Keratinocyte (primary cell): ENCODE results near the gene RNF14. TPM values are rescaled to one million over a fixed set of nuclear protein-coding genes. Genes with fewer than 3 reads are reported as not detected.

Source experiments
- DNase-seq: peaks from one replicate; pipeline ENCODE4 v3.0.0-alpha.2; 2011; ENCODE audit warnings: low read depth, missing footprints, low spot score
- FAIRE-seq: peaks from 2 replicates; lab custom pipeline; 2011; peaks lifted over from hg19 to GRCh38; lab: Jason Lieb, UNC
- H2AFZ ChIP-seq: 2 replicates; pipeline ENCODE4 v1.6.0; 2012; ENCODE audit warnings: low read length, control low read depth, inconsistent platforms; ENCODE audit not compliant: control insufficient read depth
- H3K27ac ChIP-seq: 2 replicates; pipeline ENCODE4 v1.5.1; 2011; ENCODE audit warnings: low read length; ENCODE audit not compliant: control insufficient read depth, insufficient read depth
- H3K27me3 ChIP-seq: 3 replicates; pipeline ENCODE4 v1.6.0; 2011; ENCODE audit warnings: low read length; ENCODE audit not compliant: control insufficient read depth, insufficient read depth; ENCODE audit errors: extremely low read depth
- H3K36me3 ChIP-seq, 2 experiments: 2 replicates in 1 of 2; 3 replicates in 1 of 2; pipeline ENCODE4 v1.5.1; 2011; ENCODE audit warnings: low read length in 2 of 2, mild to moderate bottlenecking in 1 of 2; ENCODE audit not compliant: control insufficient read depth in 2 of 2, insufficient read depth in 2 of 2; ENCODE audit errors: extremely low read depth in 1 of 2
- H3K4me1 ChIP-seq: 3 replicates; pipeline ENCODE4 v1.5.1; 2011; ENCODE audit warnings: low read length; ENCODE audit not compliant: control insufficient read depth, insufficient read depth; ENCODE audit errors: extremely low read depth
- H3K4me2 ChIP-seq: 3 replicates; pipeline ENCODE4 v1.6.0; 2011; ENCODE audit warnings: low read depth, low read length; ENCODE audit not compliant: control insufficient read depth, insufficient read depth; ENCODE audit errors: extremely low read depth
- H3K4me3 ChIP-seq, 3 experiments: fragments of 200-600 bp in 1 of 3; sonication (generic) in 1 of 3; 2 replicates in 2 of 3; 3 replicates in 1 of 3; pipeline ENCODE4 v1.5.1; 2011 to 2016; ENCODE audit warnings: low read length in 3 of 3, mild to moderate bottlenecking in 3 of 3, control low read depth in 2 of 3, inconsistent platforms in 1 of 3, low read depth in 1 of 3, mixed read lengths in 1 of 3, mixed run types in 1 of 3, moderate library complexity in 1 of 3; ENCODE audit not compliant: control insufficient read depth in 2 of 3, insufficient read depth in 2 of 3; ENCODE audit errors: extremely low read depth in 1 of 3
- H3K79me2 ChIP-seq: 2 replicates; pipeline ENCODE4 v1.6.0; 2012; ENCODE audit warnings: low read length; ENCODE audit not compliant: control insufficient read depth, insufficient read depth
- H3K9ac ChIP-seq: 3 replicates; pipeline ENCODE4 v1.6.0; 2011; ENCODE audit warnings: low read length; ENCODE audit not compliant: control insufficient read depth, insufficient read depth; ENCODE audit errors: extremely low read depth
- H3K9me1 ChIP-seq: 3 replicates; pipeline ENCODE4 v1.6.0; 2011; ENCODE audit warnings: low read length; ENCODE audit not compliant: control insufficient read depth, insufficient read depth; ENCODE audit errors: extremely low read depth
- H3K9me3 ChIP-seq: 2 replicates; pipeline ENCODE4 v1.5.1; 2012; ENCODE audit warnings: low read depth, low read length; ENCODE audit not compliant: control insufficient read depth
- H4K20me1 ChIP-seq: 3 replicates; pipeline ENCODE4 v1.6.0; 2011; ENCODE audit warnings: low read length; ENCODE audit not compliant: control insufficient read depth, insufficient read depth; ENCODE audit errors: extremely low read depth
- EZH2 ChIP-seq: IDR thresholded peaks from one replicate; pipeline ENCODE4 v1.6.1; 2012; ENCODE audit warnings: inconsistent platforms, mild to moderate bottlenecking, low read length, moderate library complexity
- dilution Hi-C: fragments of 300-500 bp; cut with MboI; formaldehyde crosslinking; loops from one replicate; pipeline ENCODE4 v1.7.0; 2020; ENCODE audit warnings: low sequenced_read_pairs; ENCODE audit not compliant: extremely low pct_ligation_motif_present
- polyA plus RNA-seq, 5 experiments: library from polyadenylated mRNA; depleted of rRNA in 3 of 5; stranded (reverse) in 3 of 5; stranded (forward) in 1 of 5; unstranded in 1 of 5; fragments of >200 nt; gene quantifications; 1 replicate in 1 of 5; 2 replicates in 3 of 5; 3 replicates in 1 of 5; pipeline versions ENCODE4 v1.2.1 to v1.2.3, GENCODE V29; 2011 to 2012; ENCODE audit warnings: missing spikeins in 2 of 5, low read depth in 1 of 5, low replicate concordance in 1 of 5
- TF ChIP-seq, protein P1 (sequence below), 3 experiments: IDR thresholded peaks in 1 of 3; conservative IDR thresholded peaks in 1 of 3; optimal IDR thresholded peaks in 1 of 3; 2 replicates in 2 of 3; 3 replicates in 1 of 3; pipeline versions ENCODE3 to v1.5.1; 2011; ENCODE audit warnings: low read length in 3 of 3, mild to moderate bottlenecking in 3 of 3, moderate library complexity in 2 of 3, control low read depth in 1 of 3, inconsistent platforms in 1 of 3; ENCODE audit not compliant: insufficient read depth in 2 of 3; ENCODE audit errors: extremely low read depth in 1 of 3

Gene RNF14
- polyA plus RNA-seq, 1 donor (not counting 4 experiments of a cell fraction or from before 2014, with no cell fraction given) = 65.8 TPM

DNA sequence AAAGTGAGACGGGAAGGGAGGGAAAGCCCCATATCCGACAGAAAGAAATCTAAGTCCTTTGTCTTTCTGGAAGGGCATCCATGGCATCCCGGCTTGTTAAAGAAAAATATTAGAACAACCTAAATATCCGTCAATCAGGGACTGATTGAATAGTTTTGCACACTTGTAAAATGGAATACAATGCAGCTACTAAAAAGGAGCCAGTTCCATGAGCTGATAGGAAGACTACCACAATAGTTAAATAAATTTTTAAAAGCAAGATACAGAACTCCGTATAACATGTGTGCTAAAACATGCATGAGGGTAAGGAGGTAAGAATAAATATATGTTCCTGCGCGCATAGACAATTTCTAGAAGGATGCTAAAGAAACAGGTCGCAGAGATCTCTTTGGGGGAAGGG lies 56.7 kb downstream of the RNF14 start:
- H3K36me3 ChIP-seq = no peaks in the 10 kb centered on the region
- no peak overlapping the region for H3K27ac ChIP-seq
- no peaks in the 10 kb centered on the region for H3K9me1 ChIP-seq
- TF ChIP-seq, protein P1, sequence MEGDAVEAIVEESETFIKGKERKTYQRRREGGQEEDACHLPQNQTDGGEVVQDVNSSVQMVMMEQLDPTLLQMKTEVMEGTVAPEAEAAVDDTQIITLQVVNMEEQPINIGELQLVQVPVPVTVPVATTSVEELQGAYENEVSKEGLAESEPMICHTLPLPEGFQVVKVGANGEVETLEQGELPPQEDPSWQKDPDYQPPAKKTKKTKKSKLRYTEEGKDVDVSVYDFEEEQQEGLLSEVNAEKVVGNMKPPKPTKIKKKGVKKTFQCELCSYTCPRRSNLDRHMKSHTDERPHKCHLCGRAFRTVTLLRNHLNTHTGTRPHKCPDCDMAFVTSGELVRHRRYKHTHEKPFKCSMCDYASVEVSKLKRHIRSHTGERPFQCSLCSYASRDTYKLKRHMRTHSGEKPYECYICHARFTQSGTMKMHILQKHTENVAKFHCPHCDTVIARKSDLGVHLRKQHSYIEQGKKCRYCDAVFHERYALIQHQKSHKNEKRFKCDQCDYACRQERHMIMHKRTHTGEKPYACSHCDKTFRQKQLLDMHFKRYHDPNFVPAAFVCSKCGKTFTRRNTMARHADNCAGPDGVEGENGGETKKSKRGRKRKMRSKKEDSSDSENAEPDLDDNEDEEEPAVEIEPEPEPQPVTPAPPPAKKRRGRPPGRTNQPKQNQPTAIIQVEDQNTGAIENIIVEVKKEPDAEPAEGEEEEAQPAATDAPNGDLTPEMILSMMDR (optimal IDR thresholded peaks at IDR 0.05 in 1 of 3, IDR thresholded peaks at IDR 0.05 in 1 of 3, conservative IDR thresholded peaks at IDR 0.05 in 1 of 3; ENCODE audit: extremely low read depth in 1 of 3, insufficient read depth in 2 of 3, low read length in 3 of 3) = no peak
- TF ChIP-seq EZH2 = no peak
- FAIRE-seq = no peak
- peaks cover 9% of the 10 kb centered on the region for H3K4me1 ChIP-seq
- H3K4me2 ChIP-seq = peak overlapping the region; percentile 96
- DNase-seq = no peak
- dilution Hi-C loops = no loop called here
- H3K9ac ChIP-seq = no peak overlapping the region
- H4K20me1 ChIP-seq = no peaks in the 10 kb centered on the region
- no peaks in the 10 kb centered on the region for H3K27me3 ChIP-seq
- peak overlapping the region; percentile 100 for H2AFZ ChIP-seq
- H3K4me3 ChIP-seq = peak overlapping the region in 1 of 3 experiments; percentile 86
- no peaks in the 10 kb centered on the region for H3K9me3 ChIP-seq
- H3K79me2 ChIP-seq = no peaks in the 10 kb centered on the region

DNA sequence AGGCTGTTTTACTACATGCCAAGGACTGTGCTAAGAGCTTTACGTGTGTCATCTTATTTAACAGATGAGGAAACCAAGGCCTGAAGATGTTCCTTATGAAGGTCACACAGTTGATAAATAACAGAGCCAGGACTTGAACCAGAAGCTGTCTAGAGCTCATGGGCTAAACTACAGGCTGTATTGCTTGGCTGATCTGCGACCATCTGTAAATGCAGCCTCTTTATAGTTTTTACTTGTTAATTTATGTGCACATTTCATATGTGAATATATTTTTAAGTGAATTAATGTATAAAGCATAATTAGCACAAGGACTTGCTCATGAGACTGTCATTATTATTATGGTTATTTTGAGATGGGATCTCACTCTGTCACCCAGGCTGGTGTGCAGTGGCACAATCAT lies 63.2 kb downstream of the RNF14 start:
- Histone ChIP-seq H3K27ac (no peak overlapping the region), H3K79me2 (no peaks in the 10 kb centered on the region), H3K4me1 (no peaks in the 10 kb centered on the region), H3K4me3 (no peak overlapping the region), H3K27me3 (peaks cover 4% of the 10 kb centered on the region), H2AFZ (no peak overlapping the region), H3K9me1 (no peaks in the 10 kb centered on the region), H3K4me2 (no peak overlapping the region), H4K20me1 (no peaks in the 10 kb centered on the region), H3K9ac (no peak overlapping the region), H3K9me3 (no peaks in the 10 kb centered on the region), H3K36me3 (no peaks in the 10 kb centered on the region)
- TF ChIP-seq, protein P1 (optimal IDR thresholded peaks at IDR 0.05 in 1 of 3, IDR thresholded peaks at IDR 0.05 in 1 of 3, conservative IDR thresholded peaks at IDR 0.05 in 1 of 3; ENCODE audit: extremely low read depth in 1 of 3, insufficient read depth in 2 of 3, low read length in 3 of 3) = no peak
- no peak for TF ChIP-seq EZH2
- no peak for FAIRE-seq
- dilution Hi-C loops = no loop called here
- DNase-seq = no peak
